C4-2B (cell line): ENCODE data around the gene CADM1.

Source experiments
- ZFX ChIP-seq: fragments of 450-650 bp; IDR thresholded peaks from 2 replicates; pipeline ENCODE4 v1.6.1; 2017
- TF ChIP-seq, protein P1 (sequence below): fragments of 450-650 bp; conservative IDR thresholded peaks from 2 replicates; pipeline ENCODE4 v1.5.1; 2017; ENCODE audit warnings: mild to moderate bottlenecking

DNA sequence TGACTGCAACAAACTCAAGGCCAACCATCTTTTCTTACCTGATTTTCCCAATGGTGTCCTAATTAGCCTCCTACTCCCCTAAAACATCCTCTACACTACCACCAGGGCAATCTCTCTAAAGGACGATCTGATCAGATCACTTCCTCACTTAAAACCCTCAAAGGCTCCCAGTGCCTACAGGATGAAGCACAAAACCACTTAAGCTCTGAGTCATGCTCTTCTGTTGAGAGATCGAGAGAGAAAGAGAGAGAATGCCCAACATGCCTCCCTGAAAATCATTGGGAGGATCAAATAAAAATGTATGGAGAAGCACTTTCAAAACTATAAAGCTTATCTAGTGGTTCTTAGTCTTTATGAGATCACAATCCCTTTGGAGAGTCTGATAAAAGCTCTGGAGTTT lies 171.1 kb downstream of the CADM1 start:
- TF ChIP-seq, protein P1, sequence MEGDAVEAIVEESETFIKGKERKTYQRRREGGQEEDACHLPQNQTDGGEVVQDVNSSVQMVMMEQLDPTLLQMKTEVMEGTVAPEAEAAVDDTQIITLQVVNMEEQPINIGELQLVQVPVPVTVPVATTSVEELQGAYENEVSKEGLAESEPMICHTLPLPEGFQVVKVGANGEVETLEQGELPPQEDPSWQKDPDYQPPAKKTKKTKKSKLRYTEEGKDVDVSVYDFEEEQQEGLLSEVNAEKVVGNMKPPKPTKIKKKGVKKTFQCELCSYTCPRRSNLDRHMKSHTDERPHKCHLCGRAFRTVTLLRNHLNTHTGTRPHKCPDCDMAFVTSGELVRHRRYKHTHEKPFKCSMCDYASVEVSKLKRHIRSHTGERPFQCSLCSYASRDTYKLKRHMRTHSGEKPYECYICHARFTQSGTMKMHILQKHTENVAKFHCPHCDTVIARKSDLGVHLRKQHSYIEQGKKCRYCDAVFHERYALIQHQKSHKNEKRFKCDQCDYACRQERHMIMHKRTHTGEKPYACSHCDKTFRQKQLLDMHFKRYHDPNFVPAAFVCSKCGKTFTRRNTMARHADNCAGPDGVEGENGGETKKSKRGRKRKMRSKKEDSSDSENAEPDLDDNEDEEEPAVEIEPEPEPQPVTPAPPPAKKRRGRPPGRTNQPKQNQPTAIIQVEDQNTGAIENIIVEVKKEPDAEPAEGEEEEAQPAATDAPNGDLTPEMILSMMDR = no peak
- TF ChIP-seq ZFX = no peak
